HPDE6-E6E7 (cell line): ENCODE data around the gene ITFG2.

Experiments used
- DNase-seq: peaks from one replicate; pipeline ENCODE4 v3.0.0; 2011; ENCODE audit warnings: missing footprints; ENCODE audit errors: extremely low spot score

ITFG2 gene

GRCh38 chr12:2795291-2796186 is 16.9 kb upstream of the ITFG2 start:
- DNase-seq, result peak; percentile 73

- peak; percentile 25 for DNase-seq
These were observed 16.2 kb upstream of the ITFG2 start for GRCh38 chr12:2796187-2796666.

- DNase-seq, result no peak
These were observed 14.6 kb upstream of the ITFG2 start for GRCh38 chr12:2797721-2798418.

- no peak for DNase-seq
These were observed 12.4 kb upstream of the ITFG2 start for GRCh38 chr12:2800046-2800570.

- DNase-seq, result no peak
These were observed 11.3 kb upstream of the ITFG2 start for GRCh38 chr12:2801044-2801783.

GRCh38 chr12:2803635-2804392 is 8.7 kb upstream of the ITFG2 start:
- no peak for DNase-seq

- no peak for DNase-seq
These were observed 7.9 kb upstream of the ITFG2 start for GRCh38 chr12:2804393-2805142.

GRCh38 chr12:2805143-2805520 is 7.3 kb upstream of the ITFG2 start:
- no peak for DNase-seq

GRCh38 chr12:2806700-2807099 is 5.8 kb upstream of the ITFG2 start:
- DNase-seq, result no peak

GRCh38 chr12:2811801-2812200 is 667 bp upstream of the ITFG2 start:
- no peak for DNase-seq

GRCh38 chr12:2813214-2814185 is 1.0 kb downstream of the ITFG2 start:
- DNase-seq, result peak; percentile 44

- DNase-seq, result no peak
These were observed 7.3 kb downstream of the ITFG2 start for GRCh38 chr12:2819810-2820209.

GRCh38 chr12:2820432-2820831 is 8.0 kb downstream of the ITFG2 start:
- no peak for DNase-seq

- no peak for DNase-seq
These were observed 11.0 kb downstream of the ITFG2 start for GRCh38 chr12:2823483-2823882.

- DNase-seq, result no peak
These were observed 12.1 kb downstream of the ITFG2 start for GRCh38 chr12:2824541-2824940.

GRCh38 chr12:2825132-2825531 is 12.7 kb downstream of the ITFG2 start:
- DNase-seq, result no peak

GRCh38 chr12:2826036-2826435 is 13.6 kb downstream of the ITFG2 start:
- DNase-seq, result no peak

GRCh38 chr12:2826721-2827515 is 14.4 kb downstream of the ITFG2 start:
- DNase-seq, result no peak
